Gastroesophageal sphincter (tissue), 3 donors: Measurements from ENCODE around the gene SLC8A2.

Source experiments
- CTCF ChIP-seq, 4 experiments: fragments of 200-600 bp in 2 of 4; fragments of 450-650 bp in 2 of 4; sonication (generic) in 1 of 4; IDR thresholded peaks; one replicate each; pipeline ENCODE4 v1.5.1; 2017 to 2019; ENCODE audit warnings: antibody characterized with exemption in 4 of 4, mild to moderate bottlenecking in 2 of 4, moderate library complexity in 2 of 4
- POLR2AphosphoS5 ChIP-seq: sonication (generic); formaldehyde crosslinking; IDR thresholded peaks from one replicate; pipeline ENCODE4 v1.6.1; 2017; ENCODE audit warnings: antibody characterized with exemption

GRCh38 chr19:47497821-47498520, 26.3 kb upstream of the SLC8A2 start:
- TF ChIP-seq CTCF (IDR thresholded peaks at IDR 0.05) (no peak), POLR2AphosphoS5 (no peak)
